ENCODE data around the gene DGUOK. TPM values are rescaled to one million over a fixed set of nuclear protein-coding genes. Genes with fewer than 3 reads are reported as not detected.
A peak's percentile ranks its signal among the peaks of the same experiment; 100 is the strongest.

DGUOK gene
- total and polyA plus RNA-seq, 2 of the 4 experiments (the other 2 are of a cell fraction) = 66.3 to 111 TPM

GRCh38 chr2:73925853-73926492 lies 707 bp upstream of the DGUOK start:
- H2BK5ac ChIP-seq (ENCODE audit: low read depth, low read length, poor library complexity, severe bottlenecking) = peak overlapping the region; percentile 36
- peak overlapping the region; percentile 95 for H2AK5ac ChIP-seq (ENCODE audit: low read depth, low read length)
- peaks cover 2% of the 10 kb centered on the region; the same call in 1 of the 2 replicates for H3K4me1 ChIP-seq (ENCODE audit: control insufficient read depth, insufficient read depth, low read length)
- H3K36me3 ChIP-seq (ENCODE audit: control insufficient read depth, insufficient read depth, low read length) = no peaks in the 10 kb centered on the region
- H4K5ac ChIP-seq (ENCODE audit: low read depth, low read length) = peak overlapping the region; percentile 81
- no peaks in the 10 kb centered on the region for H3K27me3 ChIP-seq (ENCODE audit: control insufficient read depth, insufficient read depth, low read length)
- no peak overlapping the region for H3K23ac ChIP-seq (ENCODE audit: low read depth, low read length)
- H3K79me1 ChIP-seq (ENCODE audit: low read depth in 1 of 2, low read length in 2 of 2) = peaks cover 10 to 41% of the 10 kb centered on the region in 2 experiments
- peaks cover 6% of the 10 kb centered on the region for H3K9me1 ChIP-seq (ENCODE audit: insufficient read depth, low read length)
- dilution Hi-C loops (cut with HindIII; ENCODE audit: low sequenced_read_pairs, unreplicated experiment) = no loop called here
- 91% methylated on average over 6 of the region's 13 CpGs; no CpG with 5 or more reads in 1 of the 2 experiments for WGBS, 2 experiments (ENCODE audit: extremely low coverage in 2 of 2, insufficient read length in 1 of 2)
- H3K14ac ChIP-seq (replicated peaks; ENCODE audit: low read depth, low read length) = no peak overlapping the region
- H2BK20ac ChIP-seq (ENCODE audit: low read depth, low read length) = no peak overlapping the region; the same call in 1 of the 2 replicates
- H3K56ac ChIP-seq (ENCODE audit: extremely low read depth, insufficient read depth, low read length) = no peak overlapping the region
- no peak for ATAC-seq (ENCODE audit: low read depth)
- peak overlapping the region; percentile 52; the same call in 1 of the 2 replicates for H4K91ac ChIP-seq (ENCODE audit: insufficient read depth, low read depth, low read length)
- no peak overlapping the region for H2BK120ac ChIP-seq (ENCODE audit: low read depth, low read length)
- TF ChIP-seq POLR2A (IDR thresholded peaks at IDR 0.05; ENCODE audit: low read depth, low read length) (no peak), CEBPB (IDR thresholded peaks at IDR 0.05; ENCODE audit: low read depth, low read length) (no peak)
- peak overlapping the region; percentile 83 for H2AFZ ChIP-seq (replicated peaks; ENCODE audit: low read length, poor library complexity)
- in situ Hi-C loops (cut with MboI; ENCODE audit: low sequenced_read_pairs) = loop anchor here (10.0 kb wide), 1 partner anchor 219 kb away; the partner anchor contains the start of gene BOLA3
- H3K4me2 ChIP-seq (ENCODE audit: low read depth, low read length) = no peak overlapping the region
- H3K4me3 ChIP-seq (ENCODE audit: insufficient read depth, low read depth, low read length) = no peak overlapping the region
- H4K20me1 ChIP-seq (ENCODE audit: insufficient read depth, low read length) = peaks cover 21% of the 10 kb centered on the region
- no peak overlapping the region for H3K27ac ChIP-seq (ENCODE audit: insufficient read depth, low read length)
- peak overlapping the region; percentile 69; the same call in 1 of the 2 replicates for H3K4ac ChIP-seq (ENCODE audit: low read depth, low read length)
- no peak overlapping the region for H3K18ac ChIP-seq (ENCODE audit: low read depth, low read length)
- no peaks in the 10 kb centered on the region for H3K9me3 ChIP-seq (ENCODE audit: control insufficient read depth, insufficient read depth, low read length)
- H2BK15ac ChIP-seq (ENCODE audit: low read depth, low read length) = peak overlapping the region; percentile 26; the same call in 1 of the 3 replicates
- intact Hi-C loops (cut with micrococcal nuclease) = loop anchor here (5.0 to 10.0 kb wide), 3 partner anchors 56 to 469 kb away; partner anchors contain the start of gene TET3
- ChIA-PET POLR2A (ENCODE audit: unreplicated experiment) (no interaction called here), CTCF (interaction anchor here (0.6 kb wide), 1 partner anchor 293 kb away, joined by 3 read pairs; no protein-coding TSS in a partner anchor)
- DNase-seq = no peak
- H2AK9ac ChIP-seq (replicated peaks; ENCODE audit: low read depth, low read length, poor library complexity) = peak overlapping the region; percentile 93
- no peak overlapping the region for H3K9ac ChIP-seq (ENCODE audit: low read depth, low read length)
- H4K8ac ChIP-seq (ENCODE audit: low read depth in 2 of 2, low read length in 2 of 2) = peak overlapping the region; percentile 86 to 92
- no TSS peak for BruUV-seq (replicated peaks)

All from IMR-90 (cell line).